ENCODE data around the gene S100PBP.

Gene S100PBP

GRCh38 chr1:32886828-32887414 lies 69.5 kb downstream of the S100PBP start:
- in situ Hi-C loops (cut with MboI; ENCODE audit: low sequenced_read_pairs, unreplicated experiment) = no loop called here
- DNase-seq (ENCODE audit: low spot score) = no peak
- no peak for TF ChIP-seq CTCF (IDR thresholded peaks at IDR 0.05; ENCODE audit: borderline replicate concordance, control extremely low read depth, extremely low read depth, insufficient read depth, missing control alignments)

DNA sequence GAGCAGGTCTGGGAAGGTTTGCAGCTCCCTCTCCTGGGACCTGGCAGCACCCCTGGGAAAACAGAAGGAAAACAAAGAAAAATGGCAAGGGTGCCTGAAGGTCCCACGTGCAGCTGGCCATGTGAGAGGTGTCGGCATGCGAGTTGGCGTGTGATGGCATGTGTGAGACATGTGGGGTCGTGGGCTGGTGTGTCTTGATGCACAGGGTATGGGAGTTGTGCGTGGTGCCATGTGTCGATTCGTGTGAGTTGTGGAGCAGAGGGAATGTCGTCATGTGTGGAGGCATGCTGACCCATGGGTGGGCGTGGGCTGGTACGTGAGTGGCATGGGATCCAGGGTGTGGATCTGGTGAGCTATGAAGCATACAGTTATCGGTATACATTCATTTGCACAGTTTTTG lies 70.2 kb downstream of the S100PBP start:
- in situ Hi-C loops (cut with MboI; ENCODE audit: low sequenced_read_pairs, unreplicated experiment) = no loop called here
- TF ChIP-seq CTCF (IDR thresholded peaks at IDR 0.05; ENCODE audit: borderline replicate concordance, control extremely low read depth, extremely low read depth, insufficient read depth, missing control alignments) = no peak
- DNase-seq (ENCODE audit: low spot score) = no peak

GRCh38 chr1:32888134-32888533 lies 70.7 kb downstream of the S100PBP start:
- TF ChIP-seq CTCF (IDR thresholded peaks at IDR 0.05; ENCODE audit: borderline replicate concordance, control extremely low read depth, extremely low read depth, insufficient read depth, missing control alignments) = no peak
- no peak for DNase-seq (ENCODE audit: low spot score)
- in situ Hi-C loops (cut with MboI; ENCODE audit: low sequenced_read_pairs, unreplicated experiment) = no loop called here

GRCh38 chr1:32888677-32889420 lies 71.4 kb downstream of the S100PBP start:
- no peak for DNase-seq (ENCODE audit: low spot score)
- in situ Hi-C loops (cut with MboI; ENCODE audit: low sequenced_read_pairs, unreplicated experiment) = no loop called here
- TF ChIP-seq CTCF (IDR thresholded peaks at IDR 0.05; ENCODE audit: borderline replicate concordance, control extremely low read depth, extremely low read depth, insufficient read depth, missing control alignments) = no peak

- in situ Hi-C loops (cut with MboI; ENCODE audit: low sequenced_read_pairs, unreplicated experiment) = no loop called here
- no peak for TF ChIP-seq CTCF (IDR thresholded peaks at IDR 0.05; ENCODE audit: borderline replicate concordance, control extremely low read depth, extremely low read depth, insufficient read depth, missing control alignments)
- no peak for DNase-seq (ENCODE audit: low spot score)
Measured at GRCh38 chr1:32889731-32890278, 72.4 kb downstream of the S100PBP start.

- DNase-seq (ENCODE audit: low spot score) = no peak
Measured at GRCh38 chr1:32890516-32891240, 73.2 kb downstream of the S100PBP start.

More at GRCh38 chr1:32890516-32891240, 73.2 kb downstream of the S100PBP start:
- in situ Hi-C loops (cut with MboI; ENCODE audit: low sequenced_read_pairs, unreplicated experiment) = no loop called here
- TF ChIP-seq CTCF (IDR thresholded peaks at IDR 0.05; ENCODE audit: borderline replicate concordance, control extremely low read depth, extremely low read depth, insufficient read depth, missing control alignments) = no peak
